ENCODE measurements around the gene STX11. TPM values are rescaled to one million over a fixed set of nuclear protein-coding genes. Genes with fewer than 3 reads are reported as not detected.
"Not testable (repeated sequence)": the region's sequence is repeated elsewhere in the genome, so short reads cannot be mapped to it uniquely, and the experiment has no call there.

Gene STX11
- total RNA-seq, 1 experiment from 2014 or later: 1.1 TPM

DNA sequence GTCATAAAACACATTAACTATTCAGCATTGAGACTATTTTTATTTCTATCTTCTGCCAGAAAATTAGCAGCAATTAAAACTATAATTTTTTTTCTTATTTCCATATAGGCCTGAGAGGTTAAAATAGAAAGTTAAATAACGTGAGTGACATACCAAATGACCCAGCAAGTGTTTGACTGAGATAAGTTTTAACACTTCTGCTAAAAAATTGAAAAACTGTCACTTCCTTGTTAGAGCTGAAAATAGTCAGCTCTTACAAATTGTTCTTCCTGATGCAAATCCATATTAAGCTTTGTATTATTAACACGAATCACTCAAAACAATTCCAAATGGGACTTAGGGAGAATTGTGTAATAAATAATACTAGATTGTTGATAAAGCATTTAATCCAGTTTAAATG, 26.5 kb upstream of the STX11 start:
- BruUV-seq (replicated peaks): no TSS peak
- Mint-ChIP-seq H3K36me3 (ENCODE audit: insufficient read depth, unreplicated experiment) (no peaks in the 10 kb centered on the region), H3K4me3 (ENCODE audit: unreplicated experiment) (no peak overlapping the region), H3K27me3 (ENCODE audit: insufficient read depth, unreplicated experiment) (no peaks in the 10 kb centered on the region), H3K27ac (ENCODE audit: low read depth, unreplicated experiment) (no peak overlapping the region), H3K4me1 (ENCODE audit: insufficient read depth, unreplicated experiment) (no peaks in the 10 kb centered on the region), H3K9me3 (ENCODE audit: unreplicated experiment) (no peaks in the 10 kb centered on the region)
- ChIA-PET CTCF (interaction anchor here (0.6 to 1.2 kb wide), 3 partner anchors 28 to 356 kb away, joined by 3 read pairs; partner anchors contain the start of gene SF3B5), POLR2A (interaction anchor here (0.5 to 0.9 kb wide), 2 partner anchors 23 to 142 kb away, joined by 3 to 5 read pairs; no protein-coding TSS in a partner anchor)
- intact Hi-C loops (cut with micrococcal nuclease): no loop called here
- no peak for DNase-seq (ENCODE audit: unreplicated experiment)
- TF ChIP-seq CTCF (IDR thresholded peaks at IDR 0.05; ENCODE audit: unreplicated experiment): no peak

DNA sequence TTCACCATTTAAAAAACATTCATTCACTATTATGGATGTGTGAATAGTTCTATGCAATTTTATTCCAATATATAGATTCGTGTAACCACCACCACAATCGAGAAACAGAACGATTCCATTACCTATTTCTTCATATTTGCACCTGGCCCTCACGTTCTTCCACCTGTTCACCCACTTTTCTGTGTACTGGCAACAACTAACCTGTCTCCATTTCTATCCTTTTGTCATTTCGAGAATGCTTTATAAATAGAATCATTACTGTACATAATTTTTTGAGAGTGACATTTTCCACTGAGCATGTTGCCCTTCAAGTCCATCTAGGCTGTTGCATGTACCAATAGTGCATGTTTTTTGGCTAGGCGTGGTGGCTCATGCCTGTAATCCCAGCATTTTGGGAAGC, 23.2 kb upstream of the STX11 start:
- ChIA-PET POLR2A (no interaction called here), CTCF (no interaction called here)
- no peak for TF ChIP-seq CTCF (IDR thresholded peaks at IDR 0.05; ENCODE audit: unreplicated experiment)

DNA sequence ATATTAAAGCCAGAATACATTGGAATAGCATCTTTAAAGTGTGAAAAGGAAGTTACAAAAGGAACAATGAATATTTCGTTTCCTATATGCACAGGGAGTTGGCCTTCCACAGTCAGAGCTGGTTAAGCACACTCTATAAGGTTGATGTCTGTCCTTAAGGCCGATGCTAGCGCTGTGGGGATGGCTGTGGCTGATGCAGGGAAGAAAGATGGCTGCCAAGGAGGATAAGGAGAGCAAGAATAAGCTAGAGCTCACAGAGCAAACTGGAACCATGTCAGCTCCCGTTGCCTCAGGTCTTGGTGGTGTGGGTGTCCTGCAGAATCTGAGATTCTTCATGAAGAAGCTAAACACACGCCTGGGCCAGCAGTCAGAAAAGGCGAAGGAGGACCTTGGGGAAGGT, 20.8 kb upstream of the STX11 start:
- no peaks in the 10 kb centered on the region for H3K36me3 Mint-ChIP-seq (ENCODE audit: insufficient read depth, unreplicated experiment)
- DNase-seq (ENCODE audit: unreplicated experiment): no peak
- CTCF ChIA-PET: no interaction called here
- H3K27ac Mint-ChIP-seq (ENCODE audit: low read depth, unreplicated experiment): no peak overlapping the region
- H3K27me3 Mint-ChIP-seq (ENCODE audit: insufficient read depth, unreplicated experiment): no peaks in the 10 kb centered on the region
- BruUV-seq (replicated peaks): no TSS peak
- peaks cover 8% of the 10 kb centered on the region for H3K9me3 Mint-ChIP-seq (ENCODE audit: unreplicated experiment)
- H3K4me3 Mint-ChIP-seq (ENCODE audit: unreplicated experiment): no peak overlapping the region
- peaks cover 18% of the 10 kb centered on the region for H3K4me1 Mint-ChIP-seq (ENCODE audit: insufficient read depth, unreplicated experiment)
- intact Hi-C loops (cut with micrococcal nuclease): no loop called here
- POLR2A ChIA-PET: interaction anchor here (0.6 to 1.7 kb wide), 6 partner anchors 13 to 186 kb away, joined by 3 to 7 read pairs (median 4); no protein-coding TSS in a partner anchor
- TF ChIP-seq CTCF (IDR thresholded peaks at IDR 0.05; ENCODE audit: unreplicated experiment): no peak

More for the DNA sequence above, 23.2 kb upstream of the STX11 start:
- intact Hi-C loops (cut with micrococcal nuclease): no loop called here
- Mint-ChIP-seq H3K4me3 (ENCODE audit: unreplicated experiment) (no peak overlapping the region), H3K9me3 (ENCODE audit: unreplicated experiment) (no peaks in the 10 kb centered on the region), H3K27ac (ENCODE audit: low read depth, unreplicated experiment) (no peak overlapping the region), H3K27me3 (ENCODE audit: insufficient read depth, unreplicated experiment) (no peaks in the 10 kb centered on the region), H3K4me1 (ENCODE audit: insufficient read depth, unreplicated experiment) (peaks cover 12% of the 10 kb centered on the region), H3K36me3 (ENCODE audit: insufficient read depth, unreplicated experiment) (no peaks in the 10 kb centered on the region)
- no TSS peak for BruUV-seq (replicated peaks)
- DNase-seq (ENCODE audit: unreplicated experiment): no peak

GRCh38 chr6:144131248-144131709, 19.0 kb upstream of the STX11 start:
- ChIA-PET CTCF (interaction anchor here (0.6 to 0.7 kb wide), 2 partner anchors 60 to 1336 kb away, joined by 3 to 4 read pairs; no protein-coding TSS in a partner anchor), POLR2A (interaction anchor here (0.9 kb wide), 1 partner anchor 20 kb away, joined by 3 read pairs; no protein-coding TSS in a partner anchor)
- no TSS peak for BruUV-seq (replicated peaks)
- no peak for TF ChIP-seq CTCF (IDR thresholded peaks at IDR 0.05; ENCODE audit: unreplicated experiment)
- peaks cover 8% of the 10 kb centered on the region for H3K9me3 Mint-ChIP-seq (ENCODE audit: unreplicated experiment)
- H3K36me3 Mint-ChIP-seq (ENCODE audit: insufficient read depth, unreplicated experiment): no peaks in the 10 kb centered on the region
- H3K4me1 Mint-ChIP-seq (ENCODE audit: insufficient read depth, unreplicated experiment): peaks cover 18% of the 10 kb centered on the region
- DNase-seq (ENCODE audit: unreplicated experiment): peak; percentile 77
- no peaks in the 10 kb centered on the region for H3K27me3 Mint-ChIP-seq (ENCODE audit: insufficient read depth, unreplicated experiment)
- intact Hi-C loops (cut with micrococcal nuclease): no loop called here
- H3K4me3 Mint-ChIP-seq (ENCODE audit: unreplicated experiment): no peak overlapping the region
- no peak overlapping the region for H3K27ac Mint-ChIP-seq (ENCODE audit: low read depth, unreplicated experiment)

- H3K9me3 Mint-ChIP-seq (ENCODE audit: unreplicated experiment); H3K4me3 Mint-ChIP-seq (ENCODE audit: unreplicated experiment); H3K27ac Mint-ChIP-seq (ENCODE audit: low read depth, unreplicated experiment); BruUV-seq (replicated peaks); DNase-seq (ENCODE audit: unreplicated experiment); intact Hi-C loops (cut with micrococcal nuclease); H3K36me3 Mint-ChIP-seq (ENCODE audit: insufficient read depth, unreplicated experiment); H3K27me3 Mint-ChIP-seq (ENCODE audit: insufficient read depth, unreplicated experiment): not testable (repeated sequence)
- POLR2A ChIA-PET: interaction anchor here (0.9 kb wide), 1 partner anchor 19 kb away, joined by 3 read pairs; no protein-coding TSS in a partner anchor
- CTCF ChIA-PET: interaction anchor here (0.6 kb wide), 1 partner anchor 59 kb away, joined by 4 read pairs; no protein-coding TSS in a partner anchor
- H3K4me1 Mint-ChIP-seq (ENCODE audit: insufficient read depth, unreplicated experiment): peaks cover 18% of the 10 kb centered on the region
Observed at GRCh38 chr6:144132167-144132690, 18.1 kb upstream of the STX11 start.
